Smooth muscle cell of trachea (primary cell): ENCODE results near the gene KRT24. TPM values are rescaled to one million over a fixed set of nuclear protein-coding genes. Genes with fewer than 3 reads are reported as not detected.

ENCODE experiments used
- total RNA-seq: library from RNA; depleted of rRNA; stranded (reverse); fragments of >200 nt; gene quantifications from 2 replicates; pipeline ENCODE4 v1.2.1, GENCODE V29; 2014

Gene KRT24
- not detected in 2 replicates for total RNA-seq

GRCh38 chr17:40703652-40704051, at the start of gene KRT24:
KRT24 (minus strand) TSS chr17:40703752; CDS start chr17:40703693, 59 bp downstream.

GRCh38 chr17:40664582-40665333, 38.8 kb downstream of the KRT24 start, which contains the start of gene KRT222:
KRT222 (minus strand) TSS chr17:40665177; CDS start chr17:40665099, 78 bp downstream.

Other genes with a start within 250 kb of the KRT24 start
- gene TNS4, start 202.1 kb downstream of the KRT24 start, total RNA-seq, result under 0.01 TPM in 1 of 2 replicates, not detected in the other
- not detected in 2 replicates for gene CCR7, start 138.3 kb downstream of the KRT24 start, total RNA-seq
- gene SMARCE1, start 55.9 kb downstream of the KRT24 start, total RNA-seq, result 82.4 and 89.9 TPM in 2 replicates
- not detected in 2 replicates for gene KRT222, start 38.6 kb downstream of the KRT24 start, total RNA-seq
- not detected in 2 replicates for gene KRT25, start 51.6 kb upstream of the KRT24 start, total RNA-seq
- gene KRT26, start 68.4 kb upstream of the KRT24 start, total RNA-seq, result not detected in 2 replicates
- not detected in 2 replicates for gene KRT27, start 78.8 kb upstream of the KRT24 start, total RNA-seq
- not detected in 2 replicates for gene KRT28, start 96.2 kb upstream of the KRT24 start, total RNA-seq
- gene KRT10, start 118.9 kb upstream of the KRT24 start, total RNA-seq, result 1.5 and 3.5 TPM in 2 replicates
- not detected in 2 replicates for gene KRT12, start 163.5 kb upstream of the KRT24 start, total RNA-seq
- not detected in 2 replicates for gene KRT20, start 181.5 kb upstream of the KRT24 start, total RNA-seq
- 0.17 and 0.87 TPM in 2 replicates for gene KRT23, start 233.9 kb upstream of the KRT24 start, total RNA-seq